Measurements from ENCODE around the gene MAST2.
A peak's percentile ranks its signal among the peaks of the same experiment; 100 is the strongest.

The MAST2 gene

GRCh38 chr1:45814776-45815175 is 11.4 kb downstream of the MAST2 start:
- no peak for TF ChIP-seq CTCF (conservative IDR thresholded peaks at IDR 0.05)
- H3K27ac ChIP-seq: no peak overlapping the region

GRCh38 chr1:45815667-45816458 is 12.5 kb downstream of the MAST2 start:
- no peak for TF ChIP-seq CTCF (conservative IDR thresholded peaks at IDR 0.05)
- no peak overlapping the region for H3K27ac ChIP-seq

- no peak for TF ChIP-seq CTCF (conservative IDR thresholded peaks at IDR 0.05)
- H3K27ac ChIP-seq: no peak overlapping the region
Measured at GRCh38 chr1:45820173-45820572, 16.8 kb downstream of the MAST2 start.

DNA sequence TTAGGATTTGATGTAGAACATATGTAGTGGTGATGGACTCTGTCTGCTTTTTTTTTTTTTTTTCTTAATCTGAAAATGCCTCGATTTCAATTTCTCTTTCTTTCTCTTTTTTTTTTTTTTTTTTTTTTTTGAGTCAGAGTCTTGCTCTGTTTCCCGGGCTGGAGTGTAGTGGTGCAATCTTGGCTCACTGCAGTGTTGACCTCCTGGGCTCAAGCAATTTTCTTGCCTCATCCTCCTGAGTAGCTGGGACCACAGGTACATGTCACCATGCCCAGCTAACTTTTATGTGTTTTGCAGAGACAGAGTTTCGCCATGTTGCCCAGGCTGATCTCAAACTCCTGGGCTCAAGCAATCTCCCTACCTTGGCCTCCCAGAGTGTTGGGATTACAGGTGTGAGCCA is 17.4 kb downstream of the MAST2 start:
- TF ChIP-seq CTCF (conservative IDR thresholded peaks at IDR 0.05): no peak
- no peak overlapping the region for H3K27ac ChIP-seq

- no peak overlapping the region for H3K27ac ChIP-seq
- no peak for TF ChIP-seq CTCF (conservative IDR thresholded peaks at IDR 0.05)
Measured at GRCh38 chr1:45822644-45823043, 19.2 kb downstream of the MAST2 start.

- no peak overlapping the region for H3K27ac ChIP-seq
- peak; percentile 64 for TF ChIP-seq CTCF (conservative IDR thresholded peaks at IDR 0.05)
Measured at GRCh38 chr1:45824607-45825006, 21.2 kb downstream of the MAST2 start.

DNA sequence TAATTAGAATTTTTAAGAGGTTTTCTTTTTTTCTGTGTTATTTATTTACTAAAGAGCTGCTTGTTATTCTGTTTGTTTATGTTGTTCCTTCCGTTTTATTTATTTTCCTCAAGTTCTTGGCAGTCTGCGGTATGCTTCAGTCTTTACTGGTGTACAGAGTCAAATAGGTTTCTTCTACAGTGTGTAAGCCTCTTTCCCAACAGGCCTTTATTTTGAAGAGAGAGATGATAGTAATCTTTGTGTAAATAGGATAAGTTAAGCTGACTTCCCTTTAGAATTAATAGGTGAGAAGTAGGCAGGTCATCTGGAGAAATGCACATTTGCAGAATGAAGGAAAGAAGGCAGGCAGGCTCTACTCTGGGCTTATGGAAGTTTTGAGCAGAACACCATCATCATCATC is 23.8 kb downstream of the MAST2 start:
- peak overlapping the region; percentile 49 for H3K27ac ChIP-seq
- no peak for TF ChIP-seq CTCF (conservative IDR thresholded peaks at IDR 0.05)
